Ovary (tissue), 9 donors: ENCODE results near the gene MAPKAP1. TPM values are rescaled to one million over a fixed set of nuclear protein-coding genes. Genes with fewer than 3 reads are reported as not detected.

ENCODE experiments used
- DNase-seq, 5 donors: peaks; one replicate each; pipeline ENCODE4 v3.0.0-alpha.2; 2019 to 2020
- H3K27ac ChIP-seq, 2 donors: fragments of 200-600 bp; one replicate each; pipeline versions ENCODE4 v1.5.1 to v1.8.0; 2019 to 2022
- H3K27me3 ChIP-seq: fragments of 200-600 bp; one replicate; pipeline ENCODE4 v1.8.0; 2022
- H3K36me3 ChIP-seq: fragments of 200-600 bp; sonication (generic); one replicate; pipeline ENCODE4 v1.5.1; 2019
- H3K4me1 ChIP-seq: one replicate; pipeline ENCODE4 v1.8.1; 2013; ENCODE audit warnings: mild to moderate bottlenecking, moderate library complexity; ENCODE audit not compliant: insufficient read depth
- H3K4me3 ChIP-seq: fragments of 200-600 bp; sonication (generic); one replicate; pipeline ENCODE4 v1.5.1; 2017
- H3K9me3 ChIP-seq, 2 donors: fragments of 200-600 bp in 1 of 2; sonication (generic) in 1 of 2; one replicate each; pipeline versions ENCODE4 v1.5.1 to v1.8.1; 2013 to 2019; ENCODE audit warnings: mild to moderate bottlenecking in 1 of 2, moderate library complexity in 1 of 2
- EP300 ChIP-seq: sonication (generic); formaldehyde crosslinking; IDR thresholded peaks from one replicate; pipeline ENCODE4 v1.6.1; 2017; ENCODE audit warnings: antibody characterized with exemption
- POLR2A ChIP-seq: fragments of 450-650 bp; IDR thresholded peaks from one replicate; pipeline ENCODE4 v1.6.1; 2017; ENCODE audit warnings: antibody characterized with exemption, mild to moderate bottlenecking, moderate library complexity
- WGBS, 3 donors: extraction: QIAGEN DNeasy Blood & Tissue Kit in 1 of 3; methylation state at CpG; one replicate each; pipeline versions ENCODE4 v1.1.5 to v1.1.7; 2013 to 2017; 5-methylcytosine and 5-hydroxymethylcytosine counted together
- intact Hi-C, 4 donors: fragments of 100-400 bp; cut with DNase I; formaldehyde crosslinking; loops; one replicate each; pipeline versions ENCODE4 v1.11.0 to v1.15.1; 2022 to 2023
- polyA plus RNA-seq, 2 donors: library from polyadenylated mRNA; stranded (reverse); fragments of 200-250 nt in 1 of 2; fragments of 350-450 nt in 1 of 2; fragmentation: Illumina TruSeq in 1 of 2; extraction: RNeasy Lipid Tissue Mini Kit (QIAGEN cat#74804) in 1 of 2; gene quantifications; one replicate each; pipeline ENCODE4 v1.2.3, GENCODE V29; 2013 to 2014
- small RNA-seq: library from RNA; depleted of rRNA; stranded (forward); fragments of <200 nt; gene quantifications from one replicate; pipeline ENCODE3, GENCODE V24; 2016
- total RNA-seq, 7 donors: library from RNA; depleted of rRNA in 2 of 7; stranded (reverse); fragments of >200 nt in 2 of 7; fragmentation: NEBNext Ultra II Directional in 3 of 7; extraction: Animal tissue kit (Norgen Biotek cat#: 25700) in 3 of 7; gene quantifications; one replicate each; pipeline versions ENCODE4 v1.1.0 to v1.2.4, GENCODE V29; 2016 to 2023
- TF ChIP-seq, protein P1 (sequence below), 3 donors: fragments of 450-650 bp in 2 of 3; fragments of 200-600 bp in 1 of 3; IDR thresholded peaks; one replicate each; pipeline versions ENCODE4 v1.5.1 to v1.8.0; 2016 to 2022; ENCODE audit warnings: antibody characterized with exemption in 3 of 3, mild to moderate bottlenecking in 1 of 3
- donor health status: DM: no; HTN: no; CAD: no; lungs with moderate emphysema.
- donor health status: DM: no; HTN: no; CAD: no.
- donor health status: Bipolar disorder and iron deficiency.
- donor health status: DM: yes; HTN: yes; CAD: no.
- donor health status: DM: no; HTN: no; CAD: no.
- donor health status: DM: yes; HTN: yes; CAD: no.

Gene MAPKAP1
- total and polyA plus RNA-seq, 9 donors = 43.3 to 86.5 (median 50.2) TPM

DNA sequence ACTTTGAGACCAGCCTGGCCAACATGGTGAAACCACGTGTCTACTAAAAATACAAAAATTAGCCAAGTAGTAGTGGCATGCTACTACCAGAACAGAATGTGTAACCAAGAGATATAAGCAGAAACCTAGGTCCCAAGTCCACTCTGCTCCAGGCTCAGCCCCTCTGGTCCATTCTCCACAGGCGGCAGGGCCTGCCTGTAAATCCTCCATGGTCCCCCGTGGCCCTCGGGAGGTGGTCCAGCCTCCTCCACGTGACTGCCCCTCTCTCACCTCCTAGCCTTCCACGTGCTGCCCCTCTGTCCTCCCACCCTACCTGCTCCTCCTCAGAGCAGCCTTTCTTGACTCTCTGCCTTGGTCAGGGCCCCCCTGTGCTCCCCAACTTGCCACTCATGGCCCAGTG lies 318.0 kb downstream of the MAPKAP1 start:
- intact Hi-C loops = no loop called here
- Histone ChIP-seq H3K4me3 (no peak overlapping the region), H3K4me1 (no peaks in the 10 kb centered on the region), H3K27me3 (no peaks in the 10 kb centered on the region), H3K9me3 (no peaks in the 10 kb centered on the region), H3K36me3 (no peaks in the 10 kb centered on the region), H3K27ac (no peak overlapping the region)
- TF ChIP-seq, protein P1, sequence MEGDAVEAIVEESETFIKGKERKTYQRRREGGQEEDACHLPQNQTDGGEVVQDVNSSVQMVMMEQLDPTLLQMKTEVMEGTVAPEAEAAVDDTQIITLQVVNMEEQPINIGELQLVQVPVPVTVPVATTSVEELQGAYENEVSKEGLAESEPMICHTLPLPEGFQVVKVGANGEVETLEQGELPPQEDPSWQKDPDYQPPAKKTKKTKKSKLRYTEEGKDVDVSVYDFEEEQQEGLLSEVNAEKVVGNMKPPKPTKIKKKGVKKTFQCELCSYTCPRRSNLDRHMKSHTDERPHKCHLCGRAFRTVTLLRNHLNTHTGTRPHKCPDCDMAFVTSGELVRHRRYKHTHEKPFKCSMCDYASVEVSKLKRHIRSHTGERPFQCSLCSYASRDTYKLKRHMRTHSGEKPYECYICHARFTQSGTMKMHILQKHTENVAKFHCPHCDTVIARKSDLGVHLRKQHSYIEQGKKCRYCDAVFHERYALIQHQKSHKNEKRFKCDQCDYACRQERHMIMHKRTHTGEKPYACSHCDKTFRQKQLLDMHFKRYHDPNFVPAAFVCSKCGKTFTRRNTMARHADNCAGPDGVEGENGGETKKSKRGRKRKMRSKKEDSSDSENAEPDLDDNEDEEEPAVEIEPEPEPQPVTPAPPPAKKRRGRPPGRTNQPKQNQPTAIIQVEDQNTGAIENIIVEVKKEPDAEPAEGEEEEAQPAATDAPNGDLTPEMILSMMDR (IDR thresholded peaks at IDR 0.05) = no peak
- no peak for TF ChIP-seq EP300
- no peak for TF ChIP-seq POLR2A
- DNase-seq = no peak
- 36 to 56% (median 43%) methylated on average over 6 of the region's 6 CpGs for WGBS, 3 donors

DNA sequence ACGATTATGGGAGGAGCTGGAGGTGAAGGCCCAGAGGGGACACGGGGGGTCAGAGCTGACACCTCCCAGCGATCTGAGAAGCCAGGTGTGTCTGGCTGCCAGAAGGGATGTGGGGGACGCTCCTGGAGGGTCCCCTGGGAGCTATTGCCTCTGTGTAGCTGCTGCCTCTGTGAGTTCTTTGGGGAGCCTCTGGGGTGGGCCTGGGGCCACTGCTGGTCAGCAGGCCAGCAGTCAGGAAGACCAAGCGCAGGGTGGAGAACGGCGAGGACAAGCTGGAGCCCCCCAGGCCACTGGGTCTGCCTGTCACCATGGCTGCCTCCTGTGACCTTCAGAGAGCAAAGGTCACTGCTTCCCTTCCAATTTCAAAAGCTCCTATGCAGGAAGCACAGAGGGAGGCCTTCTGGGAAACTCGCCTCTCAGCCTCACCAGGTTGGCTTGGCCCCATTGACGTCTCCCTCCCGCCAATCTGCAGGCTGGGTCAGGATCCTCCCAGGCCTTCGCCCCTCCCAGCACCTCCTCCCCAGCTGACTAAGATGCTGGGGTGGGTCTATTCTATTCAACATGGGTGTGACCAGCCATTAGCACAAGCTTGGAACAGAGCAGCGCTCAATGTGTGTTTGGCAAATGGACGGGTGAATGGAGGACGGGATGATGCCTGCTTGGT lies 319.0 kb downstream of the MAPKAP1 start:
- TF ChIP-seq, protein P1 (IDR thresholded peaks at IDR 0.05) = no peak
- TF ChIP-seq EP300 (no peak), POLR2A (no peak)
- no peaks in the 10 kb centered on the region for H3K4me1 ChIP-seq
- intact Hi-C loops = no loop called here
- H3K27me3 ChIP-seq = no peaks in the 10 kb centered on the region
- no peak overlapping the region for H3K4me3 ChIP-seq
- DNase-seq = no peak
- WGBS, 3 donors = 85 to 87% (median 86%) methylated on average over 14 of the region's 14 CpGs
- H3K9me3 ChIP-seq = no peaks in the 10 kb centered on the region
- H3K36me3 ChIP-seq = no peaks in the 10 kb centered on the region
- no peak overlapping the region for H3K27ac ChIP-seq

Small RNA genes lying within 50 kb of the gene (small RNA-seq; reads per million reads assigned to genes)
- gene RF00017 = not detected

Other genes starting within 250 kb of the MAPKAP1 start
- 100 to 1,000 TPM in 5 of 7 donors, 10 to 100 TPM in 2; 81.5 to 199 (median 149) TPM for gene PBX3, start 40.2 kb upstream of the MAPKAP1 start, total RNA-seq
- gene PBX3, start 40.2 kb upstream of the MAPKAP1 start, polyA plus RNA-seq = 10 to 100 TPM; 52.6 to 72.8 TPM